ENCODE data around the gene HMCN2.

HMCN2 gene

GRCh38 chr9:130414910-130415746, 149.6 kb downstream of the HMCN2 start:
- no peak for TF ChIP-seq EZH2phosphoT487 (IDR thresholded peaks at IDR 0.05; ENCODE audit: low read depth)
- TF ChIP-seq CTCF (IDR thresholded peaks at IDR 0.05; ENCODE audit: low read depth, low read length) = no peak
- H3K79me2 ChIP-seq (ENCODE audit: low read length) = no peaks in the 10 kb centered on the region
- H3K4me1 ChIP-seq (ENCODE audit: low read length) = peaks cover 22% of the 10 kb centered on the region
- no peak overlapping the region for H3K27ac ChIP-seq (ENCODE audit: low read length)
- H3K9me3 ChIP-seq (ENCODE audit: insufficient read depth, low read length) = no peaks in the 10 kb centered on the region
- no peak overlapping the region for H3K4me3 ChIP-seq (ENCODE audit: low read length)
- H3K27me3 ChIP-seq (ENCODE audit: low read depth, low read length) = no peaks in the 10 kb centered on the region
- peak overlapping the region; percentile 16; the same call in 1 of the 2 replicates for H3K4me2 ChIP-seq (ENCODE audit: low read length)
- H3K36me3 ChIP-seq (replicated peaks; ENCODE audit: low read depth, low read length) = no peaks in the 10 kb centered on the region
- H4K20me1 ChIP-seq (ENCODE audit: insufficient read depth, low read length) = no peaks in the 10 kb centered on the region
- no peak overlapping the region for H2AFZ ChIP-seq (ENCODE audit: low read depth, low read length)
- H3K9ac ChIP-seq (ENCODE audit: low read length) = no peak overlapping the region

GRCh38 chr9:130417602-130418001, 152.0 kb downstream of the HMCN2 start:
- H2AFZ ChIP-seq (ENCODE audit: low read depth, low read length) = no peak overlapping the region
- no peaks in the 10 kb centered on the region for H4K20me1 ChIP-seq (ENCODE audit: insufficient read depth, low read length)
- no peaks in the 10 kb centered on the region for H3K9me3 ChIP-seq (ENCODE audit: insufficient read depth, low read length)
- no peak overlapping the region for H3K4me3 ChIP-seq (ENCODE audit: low read length)
- no peaks in the 10 kb centered on the region for H3K79me2 ChIP-seq (ENCODE audit: low read length)
- TF ChIP-seq EZH2phosphoT487 (IDR thresholded peaks at IDR 0.05; ENCODE audit: low read depth) = no peak
- TF ChIP-seq CTCF (IDR thresholded peaks at IDR 0.05; ENCODE audit: low read depth, low read length) = peak; percentile 70
- H3K4me2 ChIP-seq (ENCODE audit: low read length) = no peak overlapping the region
- peaks cover 20% of the 10 kb centered on the region for H3K4me1 ChIP-seq (ENCODE audit: low read length)
- H3K27ac ChIP-seq (ENCODE audit: low read length) = no peak overlapping the region
- no peaks in the 10 kb centered on the region for H3K27me3 ChIP-seq (ENCODE audit: low read depth, low read length)
- no peaks in the 10 kb centered on the region for H3K36me3 ChIP-seq (replicated peaks; ENCODE audit: low read depth, low read length)
- H3K9ac ChIP-seq (ENCODE audit: low read length) = no peak overlapping the region

GRCh38 chr9:130418776-130419175, 153.2 kb downstream of the HMCN2 start:
- H3K4me3 ChIP-seq (ENCODE audit: low read length) = no peak overlapping the region
- H3K9me3 ChIP-seq (ENCODE audit: insufficient read depth, low read length) = no peaks in the 10 kb centered on the region
- no peak overlapping the region for H2AFZ ChIP-seq (ENCODE audit: low read depth, low read length)
- no peak for TF ChIP-seq CTCF (IDR thresholded peaks at IDR 0.05; ENCODE audit: low read depth, low read length)
- no peak for TF ChIP-seq EZH2phosphoT487 (IDR thresholded peaks at IDR 0.05; ENCODE audit: low read depth)
- no peaks in the 10 kb centered on the region for H3K36me3 ChIP-seq (replicated peaks; ENCODE audit: low read depth, low read length)
- no peaks in the 10 kb centered on the region for H4K20me1 ChIP-seq (ENCODE audit: insufficient read depth, low read length)
- no peak overlapping the region for H3K4me2 ChIP-seq (ENCODE audit: low read length)
- no peaks in the 10 kb centered on the region for H3K27me3 ChIP-seq (ENCODE audit: low read depth, low read length)
- no peak overlapping the region for H3K27ac ChIP-seq (ENCODE audit: low read length)
- H3K9ac ChIP-seq (ENCODE audit: low read length) = no peak overlapping the region
- H3K4me1 ChIP-seq (ENCODE audit: low read length) = peaks cover 25% of the 10 kb centered on the region
- no peaks in the 10 kb centered on the region for H3K79me2 ChIP-seq (ENCODE audit: low read length)

- H3K9ac ChIP-seq (ENCODE audit: low read length) = no peak overlapping the region
- H3K27ac ChIP-seq (ENCODE audit: low read length) = no peak overlapping the region
- H3K4me3 ChIP-seq (ENCODE audit: low read length) = no peak overlapping the region
- H3K79me2 ChIP-seq (ENCODE audit: low read length) = no peaks in the 10 kb centered on the region
- H3K9me3 ChIP-seq (ENCODE audit: insufficient read depth, low read length) = no peaks in the 10 kb centered on the region
- no peak overlapping the region for H2AFZ ChIP-seq (ENCODE audit: low read depth, low read length)
- TF ChIP-seq CTCF (IDR thresholded peaks at IDR 0.05; ENCODE audit: low read depth, low read length) (no peak), EZH2phosphoT487 (IDR thresholded peaks at IDR 0.05; ENCODE audit: low read depth) (no peak)
- peaks cover 26% of the 10 kb centered on the region for H3K4me1 ChIP-seq (ENCODE audit: low read length)
- H3K27me3 ChIP-seq (ENCODE audit: low read depth, low read length) = no peaks in the 10 kb centered on the region
- H3K36me3 ChIP-seq (replicated peaks; ENCODE audit: low read depth, low read length) = no peaks in the 10 kb centered on the region
- no peak overlapping the region for H3K4me2 ChIP-seq (ENCODE audit: low read length)
- no peaks in the 10 kb centered on the region for H4K20me1 ChIP-seq (ENCODE audit: insufficient read depth, low read length)
Observed at GRCh38 chr9:130419521-130420035, 154.0 kb downstream of the HMCN2 start.

All from OCI-LY3 (cell line).